IPS-18a (cell line): Measurements from ENCODE around the gene SPTLC1.
A peak's percentile ranks its signal among the peaks of the same experiment; 100 is the strongest.

Source experiments
- H3K27ac ChIP-seq: one replicate; pipeline ENCODE4 v1.5.1; 2013; ENCODE audit warnings: low read length
- H3K27me3 ChIP-seq: one replicate; pipeline ENCODE4 v1.6.1; 2013; ENCODE audit warnings: mild to moderate bottlenecking, low read length; ENCODE audit not compliant: control insufficient read depth, insufficient read depth
- H3K36me3 ChIP-seq: one replicate; pipeline ENCODE4 v1.6.1; 2013; ENCODE audit warnings: low read depth, low read length; ENCODE audit not compliant: control insufficient read depth
- H3K4me1 ChIP-seq: one replicate; pipeline ENCODE4 v1.6.1; 2013; ENCODE audit warnings: low read depth, low read length; ENCODE audit not compliant: control insufficient read depth
- H3K4me3 ChIP-seq: one replicate; pipeline ENCODE4 v1.5.1; 2013; ENCODE audit warnings: low read length
- H3K9ac ChIP-seq: one replicate; pipeline ENCODE4 v1.6.1; 2013; ENCODE audit warnings: mild to moderate bottlenecking, low read length, moderate library complexity
- H3K9me3 ChIP-seq: one replicate; pipeline ENCODE4 v1.6.1; 2013; ENCODE audit warnings: low read depth, low read length; ENCODE audit not compliant: control insufficient read depth

The SPTLC1 gene

DNA sequence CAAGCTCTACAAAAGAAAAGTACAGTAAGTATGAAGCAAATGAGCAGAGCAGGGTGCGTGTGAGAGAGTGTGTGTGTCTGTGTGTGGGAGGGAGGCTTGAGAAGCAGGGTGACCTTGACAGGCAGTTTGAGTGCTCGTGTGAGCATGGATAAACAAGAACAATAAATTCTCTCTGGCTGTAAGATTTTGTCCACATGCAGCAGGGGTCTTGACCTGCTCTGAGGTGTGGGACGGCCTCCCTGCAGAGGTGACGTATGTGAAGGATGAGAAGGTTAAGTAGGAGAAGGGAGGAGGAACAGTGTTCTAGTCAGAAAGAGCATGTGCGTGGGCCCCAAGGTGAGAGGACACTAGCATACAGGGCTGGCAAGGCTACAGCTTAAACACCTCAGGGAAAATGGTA, 49.0 kb downstream of the SPTLC1 start:
- Histone ChIP-seq H3K4me3 (no peak overlapping the region), H3K9ac (no peak overlapping the region), H3K4me1 (no peaks in the 10 kb centered on the region), H3K9me3 (peaks cover 7% of the 10 kb centered on the region), H3K27me3 (no peaks in the 10 kb centered on the region), H3K27ac (no peak overlapping the region), H3K36me3 (peaks cover 35% of the 10 kb centered on the region)

DNA sequence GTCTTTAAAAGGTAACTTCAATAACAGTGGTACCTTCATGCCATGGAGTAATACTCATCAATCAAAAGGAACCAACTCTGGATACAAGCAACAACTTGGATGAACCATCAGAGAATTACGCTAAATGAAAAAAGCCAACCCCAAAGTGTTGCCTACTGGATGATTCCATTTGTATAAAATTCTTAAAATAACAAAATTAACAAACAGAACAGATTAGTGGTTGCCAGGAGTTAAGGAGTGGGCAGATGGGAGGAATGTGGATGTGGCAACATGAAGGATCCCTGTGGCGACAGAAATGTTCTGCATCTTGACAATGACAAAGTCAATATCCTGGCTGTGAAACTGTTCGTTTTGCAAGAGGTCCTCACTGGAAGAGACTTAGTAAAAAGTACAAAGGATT, 50.5 kb downstream of the SPTLC1 start:
- H3K36me3 ChIP-seq, result peaks cover 27% of the 10 kb centered on the region
- peaks cover 7% of the 10 kb centered on the region for H3K4me1 ChIP-seq
- H3K27ac ChIP-seq, result no peak overlapping the region
- peaks cover 10% of the 10 kb centered on the region for H3K9me3 ChIP-seq
- H3K27me3 ChIP-seq, result no peaks in the 10 kb centered on the region
- H3K4me3 ChIP-seq, result no peak overlapping the region
- no peak overlapping the region for H3K9ac ChIP-seq

DNA sequence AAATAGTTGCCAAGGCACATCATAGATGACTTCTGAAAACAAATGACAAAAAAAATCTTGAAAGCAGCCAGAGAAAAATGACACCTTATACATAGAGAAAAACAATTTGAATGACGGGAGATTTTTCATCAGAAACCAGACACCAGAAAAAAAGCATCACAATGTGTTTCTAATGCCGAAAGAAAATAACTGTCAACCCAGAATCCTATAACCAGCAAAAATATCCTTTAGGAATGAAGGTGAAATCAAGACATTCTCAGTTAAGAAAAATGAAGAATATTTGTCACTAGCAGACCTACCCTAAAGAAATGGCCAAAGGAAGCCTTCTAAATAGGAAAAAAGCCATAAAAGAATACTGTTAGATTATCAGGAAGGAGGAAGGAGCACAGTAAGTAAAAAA, 54.0 kb downstream of the SPTLC1 start:
- Histone ChIP-seq H3K36me3 (peaks cover 16% of the 10 kb centered on the region), H3K27me3 (no peaks in the 10 kb centered on the region), H3K9me3 (peaks cover 10% of the 10 kb centered on the region), H3K9ac (no peak overlapping the region), H3K27ac (no peak overlapping the region), H3K4me3 (no peak overlapping the region), H3K4me1 (peaks cover 38% of the 10 kb centered on the region)

DNA sequence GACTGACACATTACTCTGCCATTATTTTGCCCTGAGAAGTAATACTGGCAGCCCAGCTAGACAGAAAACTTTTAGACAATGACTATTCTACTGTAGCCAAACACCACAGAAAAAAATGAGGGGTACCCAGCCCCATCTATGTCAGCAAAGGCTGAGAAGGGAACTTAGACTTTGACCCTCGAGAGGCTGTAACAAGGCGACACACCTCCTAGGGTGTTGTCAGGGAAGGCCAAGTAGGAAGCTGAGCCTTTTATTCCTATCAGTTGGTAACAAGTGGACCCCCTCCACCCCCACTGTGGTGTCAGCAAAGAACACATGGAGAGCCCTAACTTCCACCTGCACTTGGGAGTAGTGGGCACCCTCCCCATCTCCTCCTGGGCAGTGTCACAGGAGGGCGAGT, 55.6 kb downstream of the SPTLC1 start:
- Histone ChIP-seq H3K36me3 (peaks cover 9% of the 10 kb centered on the region), H3K27me3 (no peaks in the 10 kb centered on the region), H3K9me3 (peaks cover 10% of the 10 kb centered on the region), H3K27ac (no peak overlapping the region), H3K9ac (no peak overlapping the region), H3K4me1 (peaks cover 51% of the 10 kb centered on the region), H3K4me3 (no peak overlapping the region)

DNA sequence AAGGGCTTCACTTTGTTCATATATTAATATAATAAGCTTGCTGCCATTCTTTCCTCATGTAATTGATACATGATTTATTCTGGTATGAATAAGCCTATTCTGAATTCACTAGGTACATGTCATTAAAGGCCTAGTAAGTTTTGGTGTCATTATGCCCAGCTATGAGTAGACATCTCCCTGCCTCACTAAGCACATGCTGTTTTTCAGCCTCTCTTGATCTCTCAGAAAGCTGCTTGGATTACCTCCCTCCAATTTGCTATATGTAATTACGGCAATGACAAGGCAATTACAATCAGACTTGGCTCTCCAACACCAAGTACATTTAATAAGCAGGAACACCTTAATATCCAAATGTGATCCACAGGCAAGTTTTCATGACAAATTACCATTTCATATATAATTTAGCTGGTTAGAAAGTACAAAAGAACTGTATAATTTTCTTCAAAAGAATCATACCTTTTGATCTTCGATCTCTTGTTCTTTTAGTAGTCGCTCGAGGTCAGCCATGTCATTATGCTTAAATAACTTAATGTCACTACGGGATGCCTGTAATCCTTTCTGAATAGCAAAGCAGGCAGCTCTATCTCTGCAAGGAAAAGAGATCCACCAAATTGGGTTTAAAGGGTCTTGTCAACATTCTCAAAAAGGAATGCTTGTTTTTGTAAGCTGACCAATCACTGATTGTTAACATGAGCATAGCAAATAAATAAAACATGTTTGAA, 56.3 kb downstream of the SPTLC1 start:
- Histone ChIP-seq H3K27me3 (no peaks in the 10 kb centered on the region), H3K36me3 (peaks cover 5% of the 10 kb centered on the region), H3K4me1 (peaks cover 53% of the 10 kb centered on the region), H3K4me3 (no peak overlapping the region), H3K9ac (no peak overlapping the region), H3K27ac (no peak overlapping the region), H3K9me3 (peaks cover 10% of the 10 kb centered on the region)

DNA sequence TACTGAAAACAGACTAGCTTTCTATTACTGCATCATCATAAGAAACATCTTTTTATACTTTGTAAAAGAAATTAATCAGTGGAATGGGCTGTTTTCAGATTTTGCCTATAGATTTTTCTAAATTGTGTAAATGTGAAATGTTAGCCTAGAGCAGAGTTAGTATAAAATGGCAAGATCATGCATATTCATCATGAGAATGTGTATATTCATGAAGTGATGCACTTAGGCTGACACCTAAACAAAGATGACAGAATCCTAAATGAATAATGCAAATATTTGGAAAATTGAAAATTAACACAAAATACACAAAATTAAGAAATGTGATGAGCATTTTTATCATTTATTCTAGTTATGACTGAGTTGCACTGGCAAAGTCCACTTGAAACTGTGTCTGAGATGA, 57.2 kb downstream of the SPTLC1 start:
- Histone ChIP-seq H3K4me1 (peaks cover 53% of the 10 kb centered on the region), H3K9ac (no peak overlapping the region), H3K27me3 (no peaks in the 10 kb centered on the region), H3K4me3 (no peak overlapping the region), H3K36me3 (peaks cover 10% of the 10 kb centered on the region), H3K27ac (no peak overlapping the region), H3K9me3 (peaks cover 6% of the 10 kb centered on the region)

DNA sequence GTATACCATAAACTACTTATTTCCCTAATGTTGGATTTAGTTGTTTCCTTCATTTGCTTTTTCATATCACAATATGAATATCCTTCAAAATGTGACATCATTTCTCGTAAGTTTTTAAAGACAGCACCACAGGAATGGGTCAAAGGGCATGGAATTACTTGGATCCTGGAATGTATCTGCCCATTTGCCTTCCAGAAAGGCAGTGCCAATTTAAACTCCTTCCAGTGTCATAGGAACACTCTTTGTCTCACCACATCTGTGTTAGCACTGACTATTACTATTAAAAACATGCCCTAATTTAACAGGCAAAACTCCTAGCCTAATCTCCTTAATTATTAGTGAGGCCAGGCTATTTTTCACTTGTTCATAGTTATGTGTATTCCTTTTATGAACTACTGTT, 58.0 kb downstream of the SPTLC1 start:
- H3K4me3 ChIP-seq, result no peak overlapping the region
- peaks cover 6% of the 10 kb centered on the region for H3K9me3 ChIP-seq
- H3K27ac ChIP-seq, result no peak overlapping the region
- no peak overlapping the region for H3K9ac ChIP-seq
- H3K4me1 ChIP-seq, result peaks cover 53% of the 10 kb centered on the region
- no peaks in the 10 kb centered on the region for H3K27me3 ChIP-seq
- peaks cover 10% of the 10 kb centered on the region for H3K36me3 ChIP-seq

DNA sequence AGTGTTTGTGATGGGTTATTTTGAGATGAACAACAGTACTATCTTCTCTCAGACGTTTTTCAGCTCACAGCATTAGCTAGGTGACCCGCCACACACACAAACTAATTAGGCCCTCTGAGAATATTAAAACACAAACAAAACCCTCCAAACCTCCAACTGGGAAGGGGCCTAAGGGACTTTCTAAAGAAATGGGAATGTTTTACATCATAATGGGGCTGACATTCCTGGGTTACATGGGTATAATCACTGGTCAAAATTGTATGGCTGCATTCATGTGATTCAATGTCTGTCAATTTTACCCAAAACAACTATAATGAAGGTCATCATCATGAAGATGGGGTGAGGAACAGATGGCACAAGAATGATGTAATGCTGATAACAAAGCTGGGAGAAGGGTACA, 59.6 kb downstream of the SPTLC1 start:
- no peaks in the 10 kb centered on the region for H3K27me3 ChIP-seq
- peaks cover 10% of the 10 kb centered on the region for H3K36me3 ChIP-seq
- H3K4me1 ChIP-seq, result peaks cover 53% of the 10 kb centered on the region
- H3K9ac ChIP-seq, result peak overlapping the region; percentile 39
- H3K9me3 ChIP-seq, result no peaks in the 10 kb centered on the region
- H3K4me3 ChIP-seq, result peak overlapping the region; percentile 11
- peak overlapping the region; percentile 36 for H3K27ac ChIP-seq

DNA sequence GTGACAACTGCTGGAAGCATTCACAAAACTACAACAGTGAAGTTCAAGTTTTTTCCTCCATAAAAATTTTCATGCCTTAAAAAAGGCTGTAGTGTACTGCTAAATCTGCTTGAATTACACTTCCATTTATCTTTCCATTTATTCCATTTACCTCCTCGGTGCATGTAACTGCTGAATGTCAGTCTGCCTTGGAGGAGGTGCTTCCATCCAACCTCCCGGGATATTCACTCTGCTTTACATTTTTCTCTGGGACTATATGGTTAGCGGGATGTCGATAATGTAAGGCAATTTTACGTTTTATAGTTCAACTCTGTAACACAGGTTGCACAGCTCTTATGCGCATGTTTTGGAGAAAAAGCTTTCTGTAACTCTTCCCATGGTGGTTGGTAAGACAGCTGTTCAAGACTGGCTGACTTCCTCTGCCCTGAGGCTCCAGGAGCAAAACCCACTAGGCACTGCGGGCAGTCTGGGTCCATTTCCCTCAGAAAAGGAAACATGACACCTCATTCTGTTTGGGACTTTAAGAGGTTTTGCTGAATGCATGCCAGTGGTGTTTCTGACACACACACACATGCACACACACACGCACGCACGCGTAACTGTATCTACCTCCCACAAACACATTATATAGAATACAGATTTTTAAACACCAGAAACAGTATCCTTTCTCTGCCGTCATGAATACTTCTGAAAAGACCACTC, 66.1 kb downstream of the SPTLC1 start:
- H3K4me1 ChIP-seq, result peaks cover 26% of the 10 kb centered on the region
- no peak overlapping the region for H3K9ac ChIP-seq
- peaks cover 38% of the 10 kb centered on the region for H3K36me3 ChIP-seq
- peak overlapping the region; percentile 29 for H3K4me3 ChIP-seq
- no peak overlapping the region for H3K27ac ChIP-seq
- no peaks in the 10 kb centered on the region for H3K9me3 ChIP-seq
- H3K27me3 ChIP-seq, result no peaks in the 10 kb centered on the region

DNA sequence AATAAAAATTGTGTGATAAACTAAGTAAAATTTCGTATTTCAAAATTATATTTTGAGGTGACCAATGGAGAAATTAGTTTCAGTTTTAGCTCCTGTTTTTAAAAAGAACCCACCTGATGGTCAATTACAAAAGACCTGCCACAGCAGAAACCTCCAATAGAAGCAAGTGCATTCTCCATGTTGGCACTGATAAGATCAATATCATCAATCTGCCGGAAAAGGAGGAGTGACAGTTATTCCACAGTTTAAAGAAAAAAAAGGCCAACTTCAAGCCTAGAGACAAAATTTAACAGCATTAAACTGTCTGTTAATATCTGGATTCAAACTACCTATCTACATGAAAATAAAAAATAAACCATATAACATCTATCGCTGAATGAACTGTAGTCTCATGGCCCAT, 67.7 kb downstream of the SPTLC1 start:
- H3K4me1 ChIP-seq, result peaks cover 26% of the 10 kb centered on the region
- H3K36me3 ChIP-seq, result peaks cover 45% of the 10 kb centered on the region
- H3K4me3 ChIP-seq, result no peak overlapping the region
- no peaks in the 10 kb centered on the region for H3K9me3 ChIP-seq
- no peak overlapping the region for H3K27ac ChIP-seq
- H3K27me3 ChIP-seq, result no peaks in the 10 kb centered on the region
- H3K9ac ChIP-seq, result no peak overlapping the region

DNA sequence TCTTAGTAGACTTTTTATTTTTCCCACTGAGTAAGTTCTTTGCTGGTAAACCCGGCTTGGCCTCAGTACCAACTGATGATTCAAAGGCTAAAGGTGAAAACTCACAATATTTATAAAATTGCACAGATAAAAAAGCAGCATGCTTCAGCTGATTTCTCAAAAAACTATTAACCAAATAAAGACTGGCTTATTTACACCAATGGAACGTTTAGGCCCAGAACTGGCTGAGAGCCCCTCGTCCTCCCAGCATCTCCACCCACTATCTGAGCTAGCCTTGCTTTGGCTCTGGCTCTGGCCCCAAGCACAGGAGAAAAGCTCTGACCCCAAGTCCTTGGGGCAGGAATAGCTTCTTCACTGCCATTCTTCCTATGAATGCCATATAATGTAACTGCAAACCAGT, 68.5 kb downstream of the SPTLC1 start:
- peaks cover 54% of the 10 kb centered on the region for H3K36me3 ChIP-seq
- H3K9ac ChIP-seq, result no peak overlapping the region
- H3K27me3 ChIP-seq, result no peaks in the 10 kb centered on the region
- H3K9me3 ChIP-seq, result peaks cover 7% of the 10 kb centered on the region
- peaks cover 26% of the 10 kb centered on the region for H3K4me1 ChIP-seq
- no peak overlapping the region for H3K4me3 ChIP-seq
- H3K27ac ChIP-seq, result no peak overlapping the region

DNA sequence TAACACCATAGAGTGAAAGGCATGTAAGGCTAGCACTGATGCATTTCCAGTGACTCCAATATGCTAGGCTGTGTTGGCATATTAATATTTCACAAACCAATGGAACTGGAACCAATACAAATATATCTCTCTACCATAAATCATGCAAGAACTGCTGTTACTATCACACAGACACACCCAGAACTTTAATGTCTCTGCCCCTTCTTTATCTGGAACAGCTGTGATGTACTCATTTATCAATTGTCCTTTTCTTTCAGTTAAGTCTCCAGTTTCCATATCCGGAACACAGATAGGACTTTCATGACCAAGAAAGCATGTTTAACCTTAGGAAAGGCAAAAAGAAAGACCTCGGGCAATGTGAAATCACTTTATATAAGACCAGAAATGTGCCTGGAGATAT, 70.3 kb downstream of the SPTLC1 start:
- no peak overlapping the region for H3K27ac ChIP-seq
- peaks cover 54% of the 10 kb centered on the region for H3K36me3 ChIP-seq
- H3K4me3 ChIP-seq, result no peak overlapping the region
- H3K9me3 ChIP-seq, result peaks cover 7% of the 10 kb centered on the region
- no peaks in the 10 kb centered on the region for H3K27me3 ChIP-seq
- peaks cover 20% of the 10 kb centered on the region for H3K4me1 ChIP-seq
- H3K9ac ChIP-seq, result no peak overlapping the region
